Kidney (tissue), 14 donors: ENCODE measurements around the gene CAPSL. TPM values are rescaled to one million over a fixed set of nuclear protein-coding genes. Genes with fewer than 3 reads are reported as not detected.

ENCODE experiments used
- DNase-seq, 5 donors: peaks; one replicate each; pipeline ENCODE4 v3.0.0-alpha.2; 2013 to 2020
- FAIRE-seq: peaks from 2 replicates; lab custom pipeline; 2012; peaks lifted over from hg19 to GRCh38; lab: Jason Lieb, UNC
- H3K27ac ChIP-seq, 2 donors: one replicate each; pipeline ENCODE4 v1.7.0; 2013; ENCODE audit warnings: low read depth in 2 of 2, low read length in 2 of 2, inconsistent platforms in 1 of 2
- H3K27me3 ChIP-seq: one replicate; pipeline ENCODE4 v1.7.1; 2013; ENCODE audit warnings: low read length, inconsistent platforms; ENCODE audit not compliant: control insufficient read depth, insufficient read depth
- H3K36me3 ChIP-seq, 3 donors: one replicate each; pipeline versions ENCODE4 v1.7.0 to v1.7.1; 2013; ENCODE audit warnings: low read length in 3 of 3, control low read depth in 1 of 3, inconsistent platforms in 1 of 3; ENCODE audit not compliant: insufficient read depth in 3 of 3, control insufficient read depth in 2 of 3
- H3K4me1 ChIP-seq, 3 donors: one replicate each; pipeline versions ENCODE4 v1.7.0 to v1.7.1; 2013; ENCODE audit warnings: low read length in 3 of 3, inconsistent platforms in 1 of 3, low read depth in 1 of 3; ENCODE audit not compliant: control insufficient read depth in 2 of 3, insufficient read depth in 2 of 3
- H3K4me3 ChIP-seq, 3 donors: one replicate each; pipeline versions ENCODE4 v1.7.0 to v1.8.1; 2013; ENCODE audit warnings: low read length in 3 of 3, control low read depth in 1 of 3, inconsistent platforms in 1 of 3
- H3K9ac ChIP-seq, 3 donors: one replicate each; pipeline versions ENCODE4 v1.7.0 to v1.7.1; 2013; ENCODE audit warnings: low read length in 3 of 3, control low read depth in 1 of 3, inconsistent platforms in 1 of 3
- H3K9me3 ChIP-seq, 3 donors: one replicate each; pipeline versions ENCODE4 v1.7.0 to v1.7.1; 2013; ENCODE audit warnings: low read length in 3 of 3, control low read depth in 1 of 3, inconsistent platforms in 1 of 3; ENCODE audit not compliant: control insufficient read depth in 2 of 3, insufficient read depth in 1 of 3
- intact Hi-C: fragments of 100-400 bp; cut with DNase I; formaldehyde crosslinking; loops from one replicate; pipeline ENCODE4 v1.11.1; 2022
- polyA plus RNA-seq: library from polyadenylated mRNA; stranded (reverse); fragments of 350-450 nt; fragmentation: Illumina TruSeq; extraction: RNeasy Lipid Tissue Mini Kit (QIAGEN cat#74804); gene quantifications from one replicate; pipeline ENCODE4 v1.2.3, GENCODE V29; 2014; ENCODE audit warnings: low read depth, low replicate concordance; ENCODE audit not compliant: insufficient read depth
- total RNA-seq: library from RNA; stranded (reverse); fragmentation: NEBNext Ultra II Directional; extraction: Animal tissue kit (Norgen Biotek cat#: 25700); gene quantifications from one replicate; pipeline ENCODE4 v1.2.1, GENCODE V29; 2021
- TF ChIP-seq, protein P1 (sequence below): IDR thresholded peaks from 3 replicates; pipeline ENCODE4 v1.5.1; 2012; ENCODE audit warnings: mild to moderate bottlenecking, moderate library complexity, borderline replicate concordance; ENCODE audit not compliant: insufficient read depth; ENCODE audit errors: extremely low read depth
- donor health status: control.
- donor health status: control.
- donor health status: control.
- donor health status: control.
- donor health status: control.
- donor health status: DM: yes; HTN: yes; CAD: no.
- donor health status: Normal renal cell carcinoma (clear cell type).

Gene CAPSL
- total and polyA plus RNA-seq, 2 donors from 2014 or later = 1.9 to 4.3 TPM

DNA sequence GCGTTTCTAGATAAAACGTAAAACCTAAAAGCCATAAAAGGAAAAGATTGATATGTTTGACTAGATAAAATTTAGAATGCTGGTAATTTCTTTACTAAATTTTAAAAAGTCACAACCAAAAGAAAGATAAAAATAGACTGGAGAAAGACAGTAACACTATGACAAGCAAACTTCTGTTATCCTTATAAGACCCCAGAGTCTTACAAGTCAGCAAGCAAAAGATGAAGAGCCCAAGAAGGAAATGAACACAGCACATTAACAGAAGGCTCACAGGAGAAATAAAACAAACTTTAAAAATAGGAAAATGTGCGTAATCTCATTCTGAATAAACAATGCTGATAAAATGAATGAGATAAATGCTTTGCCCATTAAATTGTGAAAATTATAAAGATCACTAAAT lies 52.0 kb downstream of the CAPSL start:
- Histone ChIP-seq H3K4me1 (no peaks in the 10 kb centered on the region), H3K9ac (no peak overlapping the region), H3K27ac (no peak overlapping the region), H3K9me3 (no peaks in the 10 kb centered on the region), H3K4me3 (no peak overlapping the region), H3K36me3 (no peaks in the 10 kb centered on the region), H3K27me3 (no peaks in the 10 kb centered on the region)
- TF ChIP-seq, protein P1, sequence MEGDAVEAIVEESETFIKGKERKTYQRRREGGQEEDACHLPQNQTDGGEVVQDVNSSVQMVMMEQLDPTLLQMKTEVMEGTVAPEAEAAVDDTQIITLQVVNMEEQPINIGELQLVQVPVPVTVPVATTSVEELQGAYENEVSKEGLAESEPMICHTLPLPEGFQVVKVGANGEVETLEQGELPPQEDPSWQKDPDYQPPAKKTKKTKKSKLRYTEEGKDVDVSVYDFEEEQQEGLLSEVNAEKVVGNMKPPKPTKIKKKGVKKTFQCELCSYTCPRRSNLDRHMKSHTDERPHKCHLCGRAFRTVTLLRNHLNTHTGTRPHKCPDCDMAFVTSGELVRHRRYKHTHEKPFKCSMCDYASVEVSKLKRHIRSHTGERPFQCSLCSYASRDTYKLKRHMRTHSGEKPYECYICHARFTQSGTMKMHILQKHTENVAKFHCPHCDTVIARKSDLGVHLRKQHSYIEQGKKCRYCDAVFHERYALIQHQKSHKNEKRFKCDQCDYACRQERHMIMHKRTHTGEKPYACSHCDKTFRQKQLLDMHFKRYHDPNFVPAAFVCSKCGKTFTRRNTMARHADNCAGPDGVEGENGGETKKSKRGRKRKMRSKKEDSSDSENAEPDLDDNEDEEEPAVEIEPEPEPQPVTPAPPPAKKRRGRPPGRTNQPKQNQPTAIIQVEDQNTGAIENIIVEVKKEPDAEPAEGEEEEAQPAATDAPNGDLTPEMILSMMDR = no peak
- DNase-seq (no peak), FAIRE-seq (no peak)
- intact Hi-C loops = no loop called here

DNA sequence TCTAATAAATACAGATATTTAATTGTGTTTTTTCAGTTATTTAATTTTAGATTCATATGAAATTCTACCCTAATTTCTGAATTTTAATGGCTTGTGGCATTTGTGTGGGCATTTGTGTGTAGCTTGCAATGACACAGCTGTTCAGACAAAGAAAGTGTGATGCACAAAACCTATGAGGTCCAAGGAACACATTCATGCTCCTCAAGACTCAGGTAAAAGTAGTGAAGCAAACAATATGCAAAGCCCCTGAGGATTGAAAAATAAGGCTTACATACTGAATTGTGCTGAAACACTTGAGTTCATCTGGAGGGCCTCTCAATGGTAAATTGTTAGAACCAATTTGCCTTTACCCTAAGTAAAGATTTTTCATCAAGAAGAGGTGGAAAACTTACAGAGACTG lies 53.6 kb downstream of the CAPSL start:
- DNase-seq (no peak), FAIRE-seq (no peak)
- Histone ChIP-seq H3K9me3 (no peaks in the 10 kb centered on the region), H3K4me3 (no peak overlapping the region), H3K27ac (no peak overlapping the region), H3K36me3 (no peaks in the 10 kb centered on the region), H3K4me1 (no peaks in the 10 kb centered on the region), H3K9ac (no peak overlapping the region), H3K27me3 (no peaks in the 10 kb centered on the region)
- intact Hi-C loops = no loop called here
- TF ChIP-seq, protein P1 = no peak

DNA sequence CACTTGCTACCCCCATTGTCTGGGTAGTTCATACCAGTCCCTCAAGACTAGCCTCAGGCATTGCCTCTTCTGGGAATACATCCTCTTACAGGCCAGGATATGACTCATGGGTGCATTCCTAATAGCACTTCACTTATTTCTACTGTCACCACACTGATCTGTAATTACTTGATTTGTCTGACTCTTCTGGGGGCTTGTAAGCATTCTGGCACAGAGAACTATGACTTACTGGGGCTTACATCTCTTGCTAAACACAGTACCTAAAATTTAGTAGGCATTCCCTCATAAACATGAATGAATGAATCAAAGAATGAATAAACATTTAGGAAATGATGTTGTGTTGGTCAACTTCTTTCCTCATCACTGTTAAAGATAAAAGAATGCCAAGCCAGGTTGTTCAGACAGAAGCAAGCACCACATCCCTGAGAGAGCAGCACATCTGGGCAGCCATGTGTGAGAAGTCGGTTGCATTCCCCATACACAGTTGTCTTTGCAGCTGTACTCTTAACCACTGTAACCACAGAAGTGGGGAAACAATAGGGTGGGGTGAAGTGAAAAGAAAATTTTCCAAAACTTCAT lies 54.1 kb downstream of the CAPSL start:
- no peaks in the 10 kb centered on the region for H3K9me3 ChIP-seq
- TF ChIP-seq, protein P1 = no peak
- DNase-seq (no peak), FAIRE-seq (no peak)
- H3K4me1 ChIP-seq = no peaks in the 10 kb centered on the region
- H3K4me3 ChIP-seq = no peak overlapping the region
- H3K27ac ChIP-seq = no peak overlapping the region
- H3K36me3 ChIP-seq = no peaks in the 10 kb centered on the region
- no peaks in the 10 kb centered on the region for H3K27me3 ChIP-seq
- no peak overlapping the region for H3K9ac ChIP-seq
- intact Hi-C loops = no loop called here

DNA sequence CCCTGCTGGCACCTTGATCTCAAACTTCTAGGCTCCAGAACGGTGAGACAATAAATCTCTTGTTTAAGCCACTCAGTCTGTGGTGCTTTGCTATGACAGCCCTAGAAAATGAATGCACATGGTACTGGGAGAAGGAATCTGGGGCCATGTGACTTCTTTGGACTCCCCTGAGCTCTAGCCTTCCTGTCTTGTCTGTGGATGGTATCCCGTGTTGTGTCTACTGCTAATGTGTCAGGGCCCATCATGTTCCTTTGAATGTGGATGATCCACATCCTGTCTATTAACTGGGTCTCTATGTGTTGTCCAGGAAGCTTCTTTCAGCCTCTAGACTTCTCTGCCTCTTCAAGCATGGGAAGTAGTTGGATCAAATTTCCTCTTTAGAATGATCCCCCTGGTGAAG lies 56.7 kb downstream of the CAPSL start:
- no peak overlapping the region for H3K4me3 ChIP-seq
- H3K9me3 ChIP-seq = no peaks in the 10 kb centered on the region
- FAIRE-seq (no peak), DNase-seq (no peak)
- intact Hi-C loops = no loop called here
- no peaks in the 10 kb centered on the region for H3K4me1 ChIP-seq
- no peak overlapping the region for H3K27ac ChIP-seq
- no peaks in the 10 kb centered on the region for H3K36me3 ChIP-seq
- TF ChIP-seq, protein P1 = no peak
- H3K27me3 ChIP-seq = no peaks in the 10 kb centered on the region
- no peak overlapping the region for H3K9ac ChIP-seq
